Medulla oblongata (tissue), 1 donor: ENCODE results near the gene GABRD.
"Not testable (repeated sequence)": the region's sequence is repeated elsewhere in the genome, so short reads cannot be mapped to it uniquely, and the experiment has no call there.

Experiments
- DNase-seq: peaks from one replicate; pipeline ENCODE4 v3.0.0-alpha.2; 2015; ENCODE audit errors: extremely low spot score

GABRD gene, protein sequence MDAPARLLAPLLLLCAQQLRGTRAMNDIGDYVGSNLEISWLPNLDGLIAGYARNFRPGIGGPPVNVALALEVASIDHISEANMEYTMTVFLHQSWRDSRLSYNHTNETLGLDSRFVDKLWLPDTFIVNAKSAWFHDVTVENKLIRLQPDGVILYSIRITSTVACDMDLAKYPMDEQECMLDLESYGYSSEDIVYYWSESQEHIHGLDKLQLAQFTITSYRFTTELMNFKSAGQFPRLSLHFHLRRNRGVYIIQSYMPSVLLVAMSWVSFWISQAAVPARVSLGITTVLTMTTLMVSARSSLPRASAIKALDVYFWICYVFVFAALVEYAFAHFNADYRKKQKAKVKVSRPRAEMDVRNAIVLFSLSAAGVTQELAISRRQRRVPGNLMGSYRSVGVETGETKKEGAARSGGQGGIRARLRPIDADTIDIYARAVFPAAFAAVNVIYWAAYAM

DNA sequence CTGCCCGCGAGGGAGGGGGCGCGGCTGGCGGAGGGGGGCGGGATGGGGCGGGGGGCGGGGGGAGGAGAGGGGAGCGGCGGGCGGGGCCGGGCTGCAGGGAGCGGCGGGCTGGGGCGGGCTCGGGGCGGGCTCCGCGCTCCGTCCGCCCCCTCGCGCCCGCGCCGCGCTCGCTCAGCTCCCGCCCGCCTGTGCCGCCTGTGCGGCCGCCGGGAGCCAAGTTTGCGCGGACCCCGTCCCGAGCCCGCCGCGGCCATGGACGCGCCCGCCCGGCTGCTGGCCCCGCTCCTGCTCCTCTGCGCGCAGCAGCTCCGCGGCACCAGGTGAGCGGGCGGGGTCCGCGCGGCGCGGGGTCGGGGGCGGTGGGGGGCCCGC lies at the start of gene GABRD:
Gene GABRD (plus strand): TSS at position 174 of the 372 bp plus-strand sequence. CDS start 79 bp downstream, at position 253.
- no peak for DNase-seq

- DNase-seq: no peak
Observed at GRCh38 chr1:1969505-1969900, 49.6 kb upstream of the GABRD start.

GRCh38 chr1:1969953-1970716 lies 49.0 kb upstream of the GABRD start:
- DNase-seq: no peak

- no peak for DNase-seq
Observed at GRCh38 chr1:1971017-1971416, 48.1 kb upstream of the GABRD start.

DNA sequence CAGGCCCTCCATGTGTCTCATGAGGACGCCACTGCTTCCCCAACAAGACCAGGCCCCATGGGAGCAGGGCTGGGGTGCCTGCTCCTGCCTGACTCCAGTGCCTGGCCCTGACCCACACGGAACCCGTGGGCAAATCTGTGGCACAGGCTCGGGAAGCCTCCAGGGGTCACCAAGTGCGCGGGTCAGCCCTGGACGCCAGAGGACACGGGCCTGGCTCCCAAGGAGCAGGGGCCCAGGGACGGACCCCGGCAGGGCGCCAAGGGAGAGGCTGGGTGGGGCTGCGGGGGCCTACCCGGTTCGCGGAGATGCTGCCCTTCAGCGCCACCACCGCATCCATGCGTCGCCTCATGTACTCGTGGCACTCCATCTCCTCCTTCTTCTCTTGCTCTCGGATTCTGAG lies 47.5 kb upstream of the GABRD start:
- no peak for DNase-seq

GRCh38 chr1:1972976-1973715 lies 46.0 kb upstream of the GABRD start:
- DNase-seq: no peak

DNA sequence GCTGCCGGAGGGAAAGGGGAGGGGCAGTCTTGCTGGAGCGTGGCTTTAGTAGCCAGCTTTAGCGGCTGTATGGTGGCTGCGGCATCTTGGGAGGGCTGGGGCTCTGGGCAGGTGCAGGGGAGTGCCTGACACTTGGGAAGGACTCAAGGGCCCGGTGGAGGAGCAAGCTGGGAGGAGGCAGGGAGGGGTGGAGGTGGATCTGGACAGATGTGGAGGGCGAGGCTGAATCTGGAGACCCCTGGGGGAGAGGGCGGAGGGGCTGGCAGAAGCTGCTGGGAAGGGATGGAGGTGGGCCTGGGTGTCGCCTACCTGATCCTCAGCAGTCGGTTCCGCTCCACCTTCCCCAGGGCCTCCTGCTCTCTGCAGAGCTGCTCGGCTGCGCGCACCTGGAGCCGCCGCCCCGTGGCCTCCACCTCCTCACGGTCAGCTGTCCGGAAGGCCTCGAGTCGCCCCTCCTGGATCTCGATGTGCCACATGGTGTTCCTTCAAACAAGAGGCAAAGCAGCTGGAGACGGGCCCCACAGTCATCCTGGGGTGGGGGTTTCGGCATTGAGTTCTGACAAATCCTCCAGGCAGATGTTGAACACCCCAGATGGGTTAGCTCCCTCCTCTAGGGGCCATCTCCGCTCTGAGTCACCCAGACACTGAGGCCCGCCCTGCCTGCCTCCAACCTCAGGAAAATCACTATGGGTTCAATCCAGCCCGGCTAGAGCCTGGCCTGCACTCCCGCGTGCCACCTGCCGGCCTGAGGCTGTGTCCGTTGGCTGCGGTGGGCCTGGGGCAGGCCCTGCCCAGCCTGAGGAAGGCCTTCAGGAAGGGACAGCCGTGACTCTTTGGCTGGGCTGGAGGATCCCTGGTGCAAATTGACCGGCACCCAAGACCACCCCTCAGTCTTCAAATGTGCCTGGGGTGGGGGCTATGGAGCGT lies 45.2 kb upstream of the GABRD start:
- no peak for DNase-seq

- no peak for DNase-seq
Observed at GRCh38 chr1:1974834-1975233, 44.3 kb upstream of the GABRD start.

- DNase-seq: no peak
Observed at GRCh38 chr1:1975535-1975934, 43.6 kb upstream of the GABRD start.

GRCh38 chr1:1976031-1976430 lies 43.1 kb upstream of the GABRD start:
- DNase-seq: no peak

DNA sequence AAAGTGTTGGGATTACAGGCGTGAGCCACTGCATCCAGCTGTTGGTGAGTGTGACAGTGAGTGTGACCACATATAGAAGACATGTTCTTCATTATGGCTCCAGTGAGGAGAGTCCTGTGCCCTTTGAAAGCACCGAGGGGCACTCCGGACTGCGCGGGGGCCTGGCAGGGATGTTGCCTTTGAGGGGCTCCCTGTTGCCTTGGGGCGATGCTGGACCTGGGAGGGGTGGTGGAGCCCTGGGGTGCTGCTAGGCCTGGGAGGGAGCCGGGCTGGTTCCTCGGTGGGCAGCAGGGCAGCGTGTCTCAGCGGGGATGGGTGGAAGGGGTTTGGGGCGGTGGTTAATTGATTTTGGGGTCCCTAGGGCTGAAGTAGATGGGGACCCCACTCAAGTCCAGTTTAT lies 41.0 kb upstream of the GABRD start:
- DNase-seq: no peak

- DNase-seq: not testable (repeated sequence)
Observed at GRCh38 chr1:1978690-1979481, 40.3 kb upstream of the GABRD start.

DNA sequence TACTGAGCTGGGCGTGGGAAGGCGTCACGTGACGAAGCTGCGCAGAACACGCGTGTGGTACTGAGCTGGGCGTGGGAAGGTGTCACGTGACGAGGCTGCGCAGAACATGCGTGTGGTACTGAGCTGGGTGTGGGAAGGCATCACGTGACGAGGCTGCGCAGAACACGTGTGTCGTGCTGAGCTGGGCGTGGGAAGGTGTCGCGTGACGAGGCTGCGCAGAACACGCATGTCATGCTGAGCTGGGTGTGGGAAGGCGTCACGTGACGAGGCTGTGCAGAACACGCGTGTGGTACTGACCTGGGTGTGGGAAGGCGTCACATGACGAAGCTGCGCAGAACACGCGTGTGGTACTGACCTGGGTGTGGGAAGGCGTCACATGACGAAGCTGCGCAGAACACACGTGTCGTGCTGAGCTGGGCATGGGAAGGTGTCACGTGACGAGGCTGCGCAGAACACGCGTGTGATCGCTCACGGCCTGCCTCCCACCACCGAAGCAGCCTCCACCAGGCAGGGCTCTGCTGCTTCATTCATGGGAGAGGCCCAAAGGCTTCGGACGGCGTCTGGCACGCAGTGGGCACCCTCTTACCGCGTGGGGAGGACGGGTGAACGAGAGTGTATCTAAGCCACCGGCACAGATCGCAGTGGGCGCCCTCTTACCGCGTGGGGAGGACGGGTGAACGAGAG lies 39.5 kb upstream of the GABRD start:
- no peak for DNase-seq

- DNase-seq: no peak
Observed at GRCh38 chr1:1980467-1981141, 38.5 kb upstream of the GABRD start.

DNA sequence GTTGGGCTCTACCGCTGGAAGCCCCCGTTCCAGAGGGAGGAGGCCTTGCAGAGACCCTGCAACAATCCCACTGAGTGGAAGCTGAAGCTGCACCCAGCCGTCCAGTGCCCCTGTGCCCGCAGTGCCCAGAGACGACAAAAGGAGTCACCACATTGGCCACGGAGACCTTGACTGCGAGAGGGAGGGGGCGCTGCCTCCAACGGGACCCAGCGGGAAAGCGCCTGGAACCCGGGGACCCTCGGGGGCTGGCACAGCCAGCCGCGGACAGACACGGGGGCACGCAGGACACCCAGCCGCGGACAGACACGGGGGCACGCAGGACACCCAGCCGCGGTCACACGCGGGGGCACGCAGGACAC lies 38.0 kb upstream of the GABRD start:
- DNase-seq: no peak

GRCh38 chr1:1981631-1982327 lies 37.4 kb upstream of the GABRD start:
- not testable (repeated sequence) for DNase-seq

DNA sequence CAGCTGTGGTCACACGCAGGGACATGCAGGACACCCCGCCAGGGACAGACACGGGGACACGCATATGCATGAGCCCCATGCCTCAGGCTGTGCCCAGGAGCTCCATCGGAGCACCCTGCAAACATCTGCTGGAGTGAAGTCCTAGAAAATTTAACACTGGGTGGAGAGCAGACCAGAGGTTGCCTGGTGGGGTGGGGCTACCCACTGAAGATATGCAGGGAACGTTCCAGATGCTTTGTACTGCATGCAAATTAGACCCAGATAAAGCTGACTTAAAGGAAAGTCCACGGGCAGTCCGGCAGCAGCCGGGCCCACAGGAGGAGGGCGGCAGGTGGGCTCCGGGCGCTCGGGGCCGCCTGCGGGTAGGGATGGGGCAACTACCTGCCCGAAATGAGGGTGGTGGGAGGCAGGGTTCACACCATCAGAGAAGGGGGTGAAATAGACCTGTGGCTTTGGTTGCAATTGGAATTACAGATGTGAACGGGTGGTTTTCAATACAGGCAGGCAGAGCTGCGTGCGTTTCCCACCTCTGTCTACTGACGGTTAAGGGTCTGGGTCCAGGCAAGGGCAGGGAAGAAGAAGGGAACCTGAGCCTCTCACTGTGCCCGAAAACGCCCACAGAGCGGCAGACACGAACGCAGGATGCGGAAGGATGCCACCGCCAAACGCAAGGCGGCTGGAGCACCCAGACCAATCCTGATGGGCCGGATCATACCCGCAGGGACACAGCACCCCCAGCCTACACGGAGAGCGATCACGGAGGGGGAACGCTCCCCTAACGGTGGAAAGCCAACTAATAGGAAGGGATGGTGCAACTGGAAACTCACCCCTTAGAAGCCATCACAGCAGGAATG lies 36.5 kb upstream of the GABRD start:
- no peak for DNase-seq

GRCh38 chr1:1984560-1985070 lies 34.5 kb upstream of the GABRD start:
- no peak for DNase-seq
